Prostate gland (tissue), 2 donors: Measurements from ENCODE around the gene JADE2.
"Not testable (repeated sequence)": the region's sequence is repeated elsewhere in the genome, so short reads cannot be mapped to it uniquely, and the experiment has no call there.

ENCODE experiments used
- POLR2A ChIP-seq: fragments of 450-650 bp; IDR thresholded peaks from one replicate; pipeline ENCODE4 v1.6.1; 2016; ENCODE audit warnings: antibody characterized with exemption, mild to moderate bottlenecking
- POLR2AphosphoS5 ChIP-seq: sonication (generic); formaldehyde crosslinking; IDR thresholded peaks from one replicate; pipeline ENCODE4 v1.6.1; 2017; ENCODE audit warnings: antibody characterized with exemption
- TF ChIP-seq, protein P1 (sequence below), 4 experiments: fragments of 200-600 bp in 2 of 4; fragments of 450-650 bp in 2 of 4; sonication (generic) in 2 of 4; IDR thresholded peaks; 1 replicate in 3 of 4; 2 replicates in 1 of 4; pipeline ENCODE4 v1.5.1; 2016 to 2019; ENCODE audit warnings: antibody characterized with exemption in 4 of 4, mild to moderate bottlenecking in 2 of 4, moderate library complexity in 2 of 4

- TF ChIP-seq, protein P1, sequence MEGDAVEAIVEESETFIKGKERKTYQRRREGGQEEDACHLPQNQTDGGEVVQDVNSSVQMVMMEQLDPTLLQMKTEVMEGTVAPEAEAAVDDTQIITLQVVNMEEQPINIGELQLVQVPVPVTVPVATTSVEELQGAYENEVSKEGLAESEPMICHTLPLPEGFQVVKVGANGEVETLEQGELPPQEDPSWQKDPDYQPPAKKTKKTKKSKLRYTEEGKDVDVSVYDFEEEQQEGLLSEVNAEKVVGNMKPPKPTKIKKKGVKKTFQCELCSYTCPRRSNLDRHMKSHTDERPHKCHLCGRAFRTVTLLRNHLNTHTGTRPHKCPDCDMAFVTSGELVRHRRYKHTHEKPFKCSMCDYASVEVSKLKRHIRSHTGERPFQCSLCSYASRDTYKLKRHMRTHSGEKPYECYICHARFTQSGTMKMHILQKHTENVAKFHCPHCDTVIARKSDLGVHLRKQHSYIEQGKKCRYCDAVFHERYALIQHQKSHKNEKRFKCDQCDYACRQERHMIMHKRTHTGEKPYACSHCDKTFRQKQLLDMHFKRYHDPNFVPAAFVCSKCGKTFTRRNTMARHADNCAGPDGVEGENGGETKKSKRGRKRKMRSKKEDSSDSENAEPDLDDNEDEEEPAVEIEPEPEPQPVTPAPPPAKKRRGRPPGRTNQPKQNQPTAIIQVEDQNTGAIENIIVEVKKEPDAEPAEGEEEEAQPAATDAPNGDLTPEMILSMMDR (IDR thresholded peaks at IDR 0.05): not testable (repeated sequence)
- TF ChIP-seq POLR2AphosphoS5, POLR2A: not testable (repeated sequence)
These were observed 25.6 kb upstream of the JADE2 start for GRCh38 chr5:134499905-134500304.
